ENCODE results near the gene CDC73. TPM values are rescaled to one million over a fixed set of nuclear protein-coding genes. Genes with fewer than 3 reads are reported as not detected.
A peak's percentile ranks its signal among the peaks of the same experiment; 100 is the strongest.

CDC73 gene
- total and polyA plus RNA-seq, 3 donors from 2014 or later, result 31.4 to 47.1 (median 39.6) TPM

DNA sequence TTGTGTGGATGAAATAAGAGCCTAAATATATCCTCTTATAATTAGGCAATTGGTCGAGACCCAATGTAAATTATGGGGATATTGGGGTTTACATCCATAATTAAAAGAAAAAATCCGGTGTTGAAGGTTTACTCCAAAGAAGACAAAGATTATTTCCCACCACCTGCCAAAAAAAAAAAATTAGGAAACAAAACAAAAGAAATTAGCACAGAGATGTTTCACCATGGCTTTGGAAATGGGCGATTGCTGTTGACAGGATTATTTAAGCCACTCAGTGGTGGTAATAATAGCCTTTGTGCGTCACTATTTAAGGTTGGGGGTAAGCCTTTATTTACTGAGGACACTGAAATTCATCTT is 16.0 kb upstream of the CDC73 start:
- no peak for TF ChIP-seq POLR2A (IDR thresholded peaks at IDR 0.05)
- TF ChIP-seq, protein P1, sequence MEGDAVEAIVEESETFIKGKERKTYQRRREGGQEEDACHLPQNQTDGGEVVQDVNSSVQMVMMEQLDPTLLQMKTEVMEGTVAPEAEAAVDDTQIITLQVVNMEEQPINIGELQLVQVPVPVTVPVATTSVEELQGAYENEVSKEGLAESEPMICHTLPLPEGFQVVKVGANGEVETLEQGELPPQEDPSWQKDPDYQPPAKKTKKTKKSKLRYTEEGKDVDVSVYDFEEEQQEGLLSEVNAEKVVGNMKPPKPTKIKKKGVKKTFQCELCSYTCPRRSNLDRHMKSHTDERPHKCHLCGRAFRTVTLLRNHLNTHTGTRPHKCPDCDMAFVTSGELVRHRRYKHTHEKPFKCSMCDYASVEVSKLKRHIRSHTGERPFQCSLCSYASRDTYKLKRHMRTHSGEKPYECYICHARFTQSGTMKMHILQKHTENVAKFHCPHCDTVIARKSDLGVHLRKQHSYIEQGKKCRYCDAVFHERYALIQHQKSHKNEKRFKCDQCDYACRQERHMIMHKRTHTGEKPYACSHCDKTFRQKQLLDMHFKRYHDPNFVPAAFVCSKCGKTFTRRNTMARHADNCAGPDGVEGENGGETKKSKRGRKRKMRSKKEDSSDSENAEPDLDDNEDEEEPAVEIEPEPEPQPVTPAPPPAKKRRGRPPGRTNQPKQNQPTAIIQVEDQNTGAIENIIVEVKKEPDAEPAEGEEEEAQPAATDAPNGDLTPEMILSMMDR (IDR thresholded peaks at IDR 0.05), result no peak
- DNase-seq, result no peak

GRCh38 chr1:193108471-193108870 is 13.4 kb upstream of the CDC73 start:
- H3K27ac ChIP-seq, result no peak overlapping the region
- H3K27me3 ChIP-seq, result no peaks in the 10 kb centered on the region
- 81 to 92% methylated on average over 3 of the region's 3 CpGs for WGBS, 2 donors
- peaks cover 4% of the 10 kb centered on the region for H3K4me1 ChIP-seq
- TF ChIP-seq POLR2A (IDR thresholded peaks at IDR 0.05), result no peak
- H3K36me3 ChIP-seq (ENCODE audit: low read depth, missing control alignments), result no peaks in the 10 kb centered on the region
- no peaks in the 10 kb centered on the region for H3K9me3 ChIP-seq
- H3K4me3 ChIP-seq, result no peak overlapping the region
- DNase-seq, result no peak
- intact Hi-C loops (cut with DNase I; ENCODE audit: low total_unique reads), result no loop called here

More for the DNA sequence above, 16.0 kb upstream of the CDC73 start:
- intact Hi-C loops (cut with DNase I; ENCODE audit: low total_unique reads), result no loop called here
- Histone ChIP-seq H3K4me3 (peak overlapping the region; percentile 82 to 89), H3K4me1 (peaks cover 5% of the 10 kb centered on the region), H3K9me3 (no peaks in the 10 kb centered on the region), H3K36me3 (ENCODE audit: low read depth, missing control alignments) (no peaks in the 10 kb centered on the region), H3K27ac (peak overlapping the region; percentile 78 to 87), H3K27me3 (no peaks in the 10 kb centered on the region)
- WGBS, 2 donors, result 29 to 33% methylated on average over 4 of the region's 4 CpGs

GRCh38 chr1:193109619-193110018 is 12.2 kb upstream of the CDC73 start:
- 63 to 85% methylated on average over 1 of the region's 1 CpG for WGBS, 2 donors
- TF ChIP-seq POLR2A (IDR thresholded peaks at IDR 0.05), result no peak
- TF ChIP-seq, protein P1 (IDR thresholded peaks at IDR 0.05), result no peak
- Histone ChIP-seq H3K27ac (no peak overlapping the region), H3K9me3 (no peaks in the 10 kb centered on the region), H3K4me3 (no peak overlapping the region), H3K27me3 (no peaks in the 10 kb centered on the region), H3K36me3 (ENCODE audit: low read depth, missing control alignments) (no peaks in the 10 kb centered on the region), H3K4me1 (no peaks in the 10 kb centered on the region)
- no peak for DNase-seq
- intact Hi-C loops (cut with DNase I; ENCODE audit: low total_unique reads), result no loop called here

- Histone ChIP-seq H3K9me3 (no peaks in the 10 kb centered on the region), H3K27me3 (no peaks in the 10 kb centered on the region), H3K27ac (no peak overlapping the region), H3K36me3 (ENCODE audit: low read depth, missing control alignments) (no peaks in the 10 kb centered on the region), H3K4me1 (no peaks in the 10 kb centered on the region), H3K4me3 (no peak overlapping the region)
- TF ChIP-seq, protein P1 (IDR thresholded peaks at IDR 0.05), result no peak
- TF ChIP-seq POLR2A (IDR thresholded peaks at IDR 0.05), result no peak
- DNase-seq, result no peak
- WGBS, 2 donors, result 77 to 100% methylated on average over 1 of the region's 1 CpG
- intact Hi-C loops (cut with DNase I; ENCODE audit: low total_unique reads), result no loop called here
Observed at GRCh38 chr1:193110246-193110645, 11.6 kb upstream of the CDC73 start.

DNA sequence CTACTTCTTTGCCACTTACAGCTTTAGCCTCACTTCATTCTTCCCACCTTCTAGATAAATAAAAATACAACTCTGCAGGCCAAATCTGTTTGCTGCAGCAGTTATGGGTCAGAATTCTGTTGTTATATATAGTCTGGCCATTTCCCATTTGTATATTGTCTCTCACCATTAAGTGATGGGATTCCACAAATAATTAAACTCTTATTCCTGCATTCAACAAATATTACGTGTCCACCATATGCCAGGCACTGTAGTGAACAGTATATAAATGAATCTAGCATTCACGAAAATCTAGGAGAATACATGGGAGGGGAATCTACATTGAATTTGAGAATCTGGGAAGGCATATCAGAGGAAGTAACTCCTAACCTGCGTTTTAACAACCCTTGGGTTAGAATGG is 11.0 kb upstream of the CDC73 start:
- no peaks in the 10 kb centered on the region for H3K27me3 ChIP-seq
- TF ChIP-seq POLR2A (IDR thresholded peaks at IDR 0.05), result no peak
- no peak for DNase-seq
- 88 to 95% methylated on average over 3 of the region's 3 CpGs for WGBS, 2 donors
- intact Hi-C loops (cut with DNase I; ENCODE audit: low total_unique reads), result no loop called here
- H3K4me1 ChIP-seq, result no peaks in the 10 kb centered on the region
- H3K9me3 ChIP-seq, result no peaks in the 10 kb centered on the region
- H3K4me3 ChIP-seq, result no peak overlapping the region
- no peaks in the 10 kb centered on the region for H3K36me3 ChIP-seq (ENCODE audit: low read depth, missing control alignments)
- no peak overlapping the region for H3K27ac ChIP-seq

- 44 to 68% methylated on average over 6 of the region's 6 CpGs for WGBS, 2 donors
- Histone ChIP-seq H3K4me1 (no peaks in the 10 kb centered on the region), H3K9me3 (no peaks in the 10 kb centered on the region), H3K27me3 (no peaks in the 10 kb centered on the region), H3K36me3 (ENCODE audit: low read depth, missing control alignments) (no peaks in the 10 kb centered on the region), H3K4me3 (no peak overlapping the region), H3K27ac (no peak overlapping the region)
- intact Hi-C loops (cut with DNase I; ENCODE audit: low total_unique reads), result no loop called here
- TF ChIP-seq, protein P1 (IDR thresholded peaks at IDR 0.05), result no peak
- no peak for TF ChIP-seq POLR2A (IDR thresholded peaks at IDR 0.05)
- DNase-seq, result no peak
Observed at GRCh38 chr1:193111641-193112090, 10.2 kb upstream of the CDC73 start.

All from testis (tissue), 3 donors.